GM10248 (cell line): Measurements from ENCODE around the gene ST3GAL4.
"Not testable (repeated sequence)": the region's sequence is repeated elsewhere in the genome, so short reads cannot be mapped to it uniquely, and the experiment has no call there.

Experiments
- CTCF ChIA-PET: fragments of 300-600 bp; sonication (Branson Sonifier 250); formaldehyde crosslinking; extraction: SDS; loops from one replicate; lab custom pipeline; 2021; ENCODE audit warnings: antibody characterized with exemption; lab: Yijun Ruan, JAX
- POLR2A ChIA-PET: fragments of 350-650 bp; sonication (Branson Sonifier 250); formaldehyde crosslinking; extraction: SDS; loops from one replicate; lab custom pipeline; 2020; ENCODE audit warnings: antibody characterized with exemption; lab: Yijun Ruan, JAX
- DNase-seq: peaks from one replicate; pipeline ENCODE4 v3.0.0; 2012; ENCODE audit errors: extremely low spot score
- CTCF ChIP-seq: IDR thresholded peaks from 2 replicates; pipeline ENCODE4 v1.5.1; 2012; ENCODE audit warnings: mild to moderate bottlenecking, low read depth; ENCODE audit errors: extremely low read depth, missing control alignments, control extremely low read depth

Gene ST3GAL4

GRCh38 chr11:126344141-126345080 lies 11.1 kb upstream of the ST3GAL4 start:
- ChIA-PET CTCF (no interaction called here), POLR2A (no interaction called here)
- no peak for DNase-seq
- TF ChIP-seq CTCF = no peak

- no peak for DNase-seq
- POLR2A ChIA-PET = no interaction called here
- TF ChIP-seq CTCF = no peak
- CTCF ChIA-PET = no interaction called here
Measured at GRCh38 chr11:126345283-126345682, 10.2 kb upstream of the ST3GAL4 start.

- POLR2A ChIA-PET = no interaction called here
- TF ChIP-seq CTCF = no peak
- no peak for DNase-seq
- CTCF ChIA-PET = no interaction called here
Measured at GRCh38 chr11:126345759-126346585, 9.5 kb upstream of the ST3GAL4 start.

- TF ChIP-seq CTCF = no peak
- DNase-seq = no peak
- CTCF ChIA-PET = no interaction called here
- POLR2A ChIA-PET = no interaction called here
Measured at GRCh38 chr11:126346586-126346940, 8.9 kb upstream of the ST3GAL4 start.

GRCh38 chr11:126346946-126347345 lies 8.5 kb upstream of the ST3GAL4 start:
- POLR2A ChIA-PET, CTCF ChIA-PET, DNase-seq: not testable (repeated sequence)

- CTCF ChIA-PET = interaction anchor here (1.2 kb wide), 1 partner anchor 10 kb away, joined by 4 read pairs; no protein-coding TSS in a partner anchor
- no peak for DNase-seq
- TF ChIP-seq CTCF = no peak
- POLR2A ChIA-PET = no interaction called here
Measured at GRCh38 chr11:126347751-126348668, 7.5 kb upstream of the ST3GAL4 start.
